HG02798 (cell line): Measurements from ENCODE around the gene MELTF.
"Not testable (repeated sequence)": the region's sequence is repeated elsewhere in the genome, so short reads cannot be mapped to it uniquely, and the experiment has no call there.

Experiments used
- ATAC-seq: cut with Tn5 transposase; IDR thresholded peaks from one replicate; pipeline ENCODE4 v1.9.1; 2021; ENCODE audit warnings: mild to moderate bottlenecking; ENCODE audit not compliant: unreplicated experiment, poor library complexity

Gene MELTF

GRCh38 chr3:197029511-197030167 is at the start of gene MELTF:
Gene MELTF (minus strand): TSS chr3:197029817. CDS start chr3:197029702, 115 bp downstream.
- ATAC-seq = peak; percentile 81

- no peak for ATAC-seq
These were observed 46.8 kb upstream of the MELTF start for GRCh38 chr3:197076415-197076814.

GRCh38 chr3:197068077-197068476 is 38.5 kb upstream of the MELTF start:
- no peak for ATAC-seq

DNA sequence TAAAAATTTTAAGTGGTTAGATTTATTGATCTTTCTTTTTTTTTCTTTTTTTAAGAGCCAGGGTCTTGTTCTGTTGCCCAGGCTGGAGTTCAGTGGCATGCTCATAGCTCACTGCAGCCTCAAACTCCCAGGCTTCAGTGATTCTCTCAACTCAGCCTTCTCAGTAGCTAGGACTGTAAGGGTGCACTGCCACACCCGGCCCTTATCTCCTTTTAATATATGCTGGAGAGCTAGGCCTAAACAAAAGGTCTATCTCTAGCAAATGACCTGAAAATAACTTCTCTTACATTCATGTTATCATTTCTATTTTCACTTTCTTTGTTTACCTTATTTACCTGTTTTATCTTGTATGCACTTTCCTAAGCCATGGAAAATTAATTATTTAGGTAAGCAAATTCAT is 35.2 kb upstream of the MELTF start:
- no peak for ATAC-seq

DNA sequence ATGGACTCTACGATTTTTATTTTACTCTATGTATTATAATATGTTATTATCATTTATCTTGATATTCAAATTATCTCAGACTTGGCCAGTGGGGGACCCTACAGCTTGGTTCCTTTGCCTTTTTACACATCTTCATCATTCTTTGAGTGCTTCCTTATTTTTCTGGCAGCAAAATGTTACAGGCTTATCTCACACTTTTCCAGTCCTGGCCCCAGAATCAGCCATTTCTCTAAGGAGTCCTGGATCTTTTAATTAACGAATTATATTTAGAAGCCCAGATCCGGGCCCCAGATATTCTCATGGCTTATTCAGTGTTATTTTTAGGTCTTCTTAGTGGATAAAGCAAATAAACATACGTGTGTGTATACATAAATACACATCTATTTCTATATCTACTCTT is 32.8 kb upstream of the MELTF start:
- no peak for ATAC-seq

- ATAC-seq = not testable (repeated sequence)
These were observed 22.0 kb upstream of the MELTF start for GRCh38 chr3:197051637-197052036.

DNA sequence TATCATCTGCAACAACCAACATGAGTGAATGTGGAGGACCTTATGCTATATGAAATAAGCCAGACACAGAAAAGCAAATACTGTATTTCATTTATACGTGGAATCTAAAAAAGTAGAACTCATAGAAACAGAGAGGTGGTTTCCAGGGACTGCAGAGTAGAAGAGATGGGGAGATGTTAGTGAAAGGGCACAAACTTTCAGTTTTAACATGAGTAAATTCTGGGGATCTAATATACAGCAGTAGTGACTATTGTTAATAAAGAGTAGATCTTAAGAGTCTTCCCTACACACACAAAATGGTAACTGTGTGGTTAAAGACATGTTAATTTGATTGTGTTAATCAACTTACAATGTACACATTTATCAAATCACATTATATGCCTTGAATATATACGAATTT is 20.9 kb upstream of the MELTF start:
- ATAC-seq = peak; percentile 53

DNA sequence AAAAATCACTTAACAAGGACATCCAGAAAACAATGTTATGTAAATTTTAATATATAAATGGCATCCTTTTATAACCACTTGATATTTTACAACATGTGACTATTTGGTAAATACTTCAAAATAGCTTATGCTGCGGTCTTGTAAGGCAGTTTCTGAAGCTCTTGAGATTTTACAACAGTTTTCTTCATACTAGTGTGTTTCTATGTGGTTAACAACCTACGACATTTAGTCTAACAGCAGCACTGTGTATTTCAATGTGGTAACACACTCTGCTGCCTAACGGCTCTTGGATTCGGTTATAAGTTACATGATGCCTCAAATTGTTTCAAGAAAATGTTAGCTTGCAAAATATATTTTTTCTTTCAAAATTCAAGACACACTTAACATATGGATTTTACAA is 12.9 kb upstream of the MELTF start:
- ATAC-seq = no peak

DNA sequence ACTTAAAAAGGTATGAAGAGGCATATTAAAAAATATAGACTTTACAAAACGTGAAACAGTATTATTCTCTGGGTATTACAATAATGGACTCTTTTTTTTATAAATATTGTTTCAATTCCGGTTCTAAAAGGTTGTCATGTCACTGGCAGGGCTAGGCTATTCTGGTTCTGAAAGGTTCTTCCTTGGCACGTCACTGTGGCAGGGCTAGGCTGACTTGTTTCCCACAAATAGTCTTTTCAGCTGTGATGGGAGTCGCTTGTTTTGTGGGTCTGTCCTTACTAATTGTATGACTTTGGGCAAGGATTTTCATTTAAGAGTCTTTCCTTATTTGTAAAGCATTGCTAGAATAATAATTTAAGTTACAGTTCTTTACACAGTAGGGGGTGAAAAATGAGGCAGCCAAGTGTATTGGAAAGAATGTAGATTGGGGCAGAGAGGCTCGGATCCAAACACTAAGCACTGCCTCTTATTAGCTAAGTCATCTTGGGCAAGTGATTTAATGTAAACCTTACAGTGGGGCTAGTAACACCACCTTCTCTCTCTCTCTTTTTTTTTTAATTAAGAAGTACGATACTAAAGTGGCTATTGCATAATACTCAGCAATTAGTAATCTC is 12.4 kb upstream of the MELTF start:
- ATAC-seq = no peak

GRCh38 chr3:197040658-197041057 is 11.0 kb upstream of the MELTF start:
- ATAC-seq = no peak

GRCh38 chr3:197038679-197039462 is 9.3 kb upstream of the MELTF start:
- no peak for ATAC-seq

GRCh38 chr3:197035577-197035976 is 6.0 kb upstream of the MELTF start:
- no peak for ATAC-seq

DNA sequence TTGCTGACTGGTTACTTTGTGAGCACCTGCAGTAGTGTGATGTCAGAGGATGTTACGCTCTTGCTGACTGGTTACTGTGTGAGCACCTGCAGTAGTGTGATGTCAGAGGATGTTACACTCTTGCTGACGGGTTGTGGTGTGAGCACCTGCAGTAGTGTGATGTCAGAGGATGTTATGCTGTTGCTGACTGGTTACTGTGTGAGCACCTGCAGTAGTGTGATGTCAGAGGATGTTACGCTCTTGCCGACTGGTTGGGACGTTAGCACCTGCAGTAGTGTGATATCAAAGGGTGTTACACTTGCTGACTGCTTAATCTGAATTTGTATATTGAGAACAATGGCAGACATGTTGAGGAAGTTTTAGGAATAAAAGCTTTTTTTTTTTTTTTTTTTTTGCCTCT is 5.2 kb upstream of the MELTF start:
- not testable (repeated sequence) for ATAC-seq

- ATAC-seq = not testable (repeated sequence)
These were observed 4.1 kb upstream of the MELTF start for GRCh38 chr3:197033764-197034163.

GRCh38 chr3:197031315-197032285 is 2.0 kb upstream of the MELTF start:
- ATAC-seq = no peak

- ATAC-seq = no peak
These were observed 1.0 kb upstream of the MELTF start for GRCh38 chr3:197030379-197031314.

GRCh38 chr3:197028728-197029510 is 698 bp downstream of the MELTF start:
- peak; percentile 27 for ATAC-seq

GRCh38 chr3:197027896-197028727 is 1.5 kb downstream of the MELTF start:
- ATAC-seq = no peak
